ENCODE measurements around the gene MT1E.

DNA sequence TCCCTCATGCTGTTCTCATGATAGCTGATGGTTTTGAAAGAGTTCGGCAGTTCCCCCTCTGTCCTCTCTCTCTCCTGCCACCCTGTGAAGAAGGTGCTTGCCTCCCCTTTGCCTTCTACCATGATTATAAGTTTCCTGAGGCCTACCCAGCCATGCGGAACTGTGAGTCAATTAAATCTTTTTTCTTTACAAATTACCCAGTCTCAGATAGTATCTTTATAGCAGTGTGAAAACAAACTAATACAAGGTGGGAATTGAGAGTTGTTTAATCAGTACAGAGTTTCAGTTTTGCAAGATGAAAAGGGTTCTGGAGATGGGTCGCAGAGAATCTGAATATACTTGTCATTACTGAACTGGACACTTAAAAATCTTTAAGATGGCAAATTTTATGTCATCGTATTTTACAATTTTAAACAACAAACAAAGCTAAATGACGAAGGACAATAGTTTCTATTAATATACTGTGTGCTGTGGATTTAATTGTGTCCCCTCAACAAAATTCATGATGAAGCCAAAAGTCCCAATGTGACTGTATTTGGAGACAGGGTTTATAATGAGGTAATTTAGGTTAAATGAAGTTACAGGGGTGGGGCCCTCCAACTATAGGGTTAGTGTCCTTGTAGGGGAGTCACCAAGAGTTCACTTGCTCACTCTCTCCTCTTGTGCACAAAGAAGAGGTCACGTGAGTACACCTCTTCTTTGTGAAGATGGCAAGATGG lies 31.8 kb upstream of the MT1E start:
- TF ChIP-seq, protein P1, sequence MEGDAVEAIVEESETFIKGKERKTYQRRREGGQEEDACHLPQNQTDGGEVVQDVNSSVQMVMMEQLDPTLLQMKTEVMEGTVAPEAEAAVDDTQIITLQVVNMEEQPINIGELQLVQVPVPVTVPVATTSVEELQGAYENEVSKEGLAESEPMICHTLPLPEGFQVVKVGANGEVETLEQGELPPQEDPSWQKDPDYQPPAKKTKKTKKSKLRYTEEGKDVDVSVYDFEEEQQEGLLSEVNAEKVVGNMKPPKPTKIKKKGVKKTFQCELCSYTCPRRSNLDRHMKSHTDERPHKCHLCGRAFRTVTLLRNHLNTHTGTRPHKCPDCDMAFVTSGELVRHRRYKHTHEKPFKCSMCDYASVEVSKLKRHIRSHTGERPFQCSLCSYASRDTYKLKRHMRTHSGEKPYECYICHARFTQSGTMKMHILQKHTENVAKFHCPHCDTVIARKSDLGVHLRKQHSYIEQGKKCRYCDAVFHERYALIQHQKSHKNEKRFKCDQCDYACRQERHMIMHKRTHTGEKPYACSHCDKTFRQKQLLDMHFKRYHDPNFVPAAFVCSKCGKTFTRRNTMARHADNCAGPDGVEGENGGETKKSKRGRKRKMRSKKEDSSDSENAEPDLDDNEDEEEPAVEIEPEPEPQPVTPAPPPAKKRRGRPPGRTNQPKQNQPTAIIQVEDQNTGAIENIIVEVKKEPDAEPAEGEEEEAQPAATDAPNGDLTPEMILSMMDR (conservative IDR thresholded peaks at IDR 0.05 in 1 of 2, IDR thresholded peaks at IDR 0.05 in 1 of 2; ENCODE audit: low read depth in 1 of 2, low read length in 2 of 2) = no peak
- TF ChIP-seq EZH2 (IDR thresholded peaks at IDR 0.05; ENCODE audit: low read length, missing control alignments) = no peak
